Esophagus mucosa (tissue), 1 donor: Measurements from ENCODE around the gene RFK. TPM values are rescaled to one million over a fixed set of nuclear protein-coding genes. Genes with fewer than 3 reads are reported as not detected.

Experiments
- total RNA-seq: library from RNA; stranded (reverse); gene quantifications from one replicate; pipeline ENCODE4 v1.2.4, GENCODE V29; 2023
- donor health status: DM: yes; HTN: yes; CAD: no.

Gene RFK
- total RNA-seq, 1 donor from 2014 or later: 6.6 TPM

Other genes starting within 250 kb of the RFK start
- gene GCNT1, start 64.8 kb upstream of the RFK start, total RNA-seq: 3.8 TPM